ENCODE data around the gene KRTAP19-2. TPM values are rescaled to one million over a fixed set of nuclear protein-coding genes. Genes with fewer than 3 reads are reported as not detected.

The KRTAP19-2 gene
- total RNA-seq (2022; extraction: Qiagen RNA extraction; ENCODE audit: low read depth): not detected in 5 replicates

GRCh38 chr21:30487336-30487735 lies at the start of gene KRTAP19-2:
KRTAP19-2 (minus strand) TSS chr21:30487436; CDS start chr21:30487348, 88 bp downstream.

GRCh38 chr21:30502041-30502440 lies 14.8 kb upstream of the KRTAP19-2 start, which contains the start of gene KRTAP19-5:
KRTAP19-5 (minus strand) TSS chr21:30502141; CDS start chr21:30502090, 51 bp downstream.

GRCh38 chr21:30497065-30497464 lies 9.8 kb upstream of the KRTAP19-2 start, which contains the start of gene KRTAP19-4:
KRTAP19-4 (minus strand) TSS chr21:30497165; CDS start chr21:30497110, 55 bp downstream.

GRCh38 chr21:30491963-30492428 lies 4.8 kb upstream of the KRTAP19-2 start, which contains the start of gene KRTAP19-3:
KRTAP19-3 (minus strand) TSS chr21:30492013; CDS start chr21:30491957, 56 bp downstream.

GRCh38 chr21:30480145-30480544 lies 7.1 kb downstream of the KRTAP19-2 start, which contains the start of gene KRTAP19-1:
KRTAP19-1 (minus strand) TSS chr21:30480367; CDS start chr21:30480317, 50 bp downstream.

GRCh38 chr21:30439975-30440374 lies 47.3 kb downstream of the KRTAP19-2 start, which contains the start of gene KRTAP15-1:
KRTAP15-1 (plus strand) TSS chr21:30440275; CDS start chr21:30440328, 53 bp downstream.

Other genes starting within 250 kb of the KRTAP19-2 start
- not detected in 5 replicates for gene KRTAP24-1, start 204.5 kb downstream of the KRTAP19-2 start, total RNA-seq (2022; extraction: Qiagen RNA extraction; ENCODE audit: low read depth)
- not detected in 5 replicates for gene KRTAP25-1, start 197.9 kb downstream of the KRTAP19-2 start, total RNA-seq (2022; extraction: Qiagen RNA extraction; ENCODE audit: low read depth)
- gene KRTAP26-1, start 167.1 kb downstream of the KRTAP19-2 start, total RNA-seq (2022; extraction: Qiagen RNA extraction; ENCODE audit: low read depth): not detected in 5 replicates
- gene KRTAP27-1, start 149.7 kb downstream of the KRTAP19-2 start, total RNA-seq (2022; extraction: Qiagen RNA extraction; ENCODE audit: low read depth): not detected in 5 replicates
- not detected in 5 replicates for gene KRTAP23-1, start 138.8 kb downstream of the KRTAP19-2 start, total RNA-seq (2022; extraction: Qiagen RNA extraction; ENCODE audit: low read depth)
- not detected in 5 replicates for gene KRTAP13-2, start 115.2 kb downstream of the KRTAP19-2 start, total RNA-seq (2022; extraction: Qiagen RNA extraction; ENCODE audit: low read depth)
- gene KRTAP13-1, start 91.4 kb downstream of the KRTAP19-2 start, total RNA-seq (2022; extraction: Qiagen RNA extraction; ENCODE audit: low read depth): not detected in 5 replicates
- not detected in 5 replicates for gene KRTAP13-3, start 61.5 kb downstream of the KRTAP19-2 start, total RNA-seq (2022; extraction: Qiagen RNA extraction; ENCODE audit: low read depth)
- not detected in 5 replicates for gene KRTAP13-4, start 57.2 kb downstream of the KRTAP19-2 start, total RNA-seq (2022; extraction: Qiagen RNA extraction; ENCODE audit: low read depth)
- not detected in 5 replicates for gene KRTAP15-1, start 47.2 kb downstream of the KRTAP19-2 start, total RNA-seq (2022; extraction: Qiagen RNA extraction; ENCODE audit: low read depth)
- gene KRTAP19-1, start 7.1 kb downstream of the KRTAP19-2 start, total RNA-seq (2022; extraction: Qiagen RNA extraction; ENCODE audit: low read depth): not detected in 5 replicates
- not detected in 5 replicates for gene KRTAP19-3, start 4.6 kb upstream of the KRTAP19-2 start, total RNA-seq (2022; extraction: Qiagen RNA extraction; ENCODE audit: low read depth)
- not detected in 5 replicates for gene KRTAP19-4, start 9.7 kb upstream of the KRTAP19-2 start, total RNA-seq (2022; extraction: Qiagen RNA extraction; ENCODE audit: low read depth)
- not detected in 5 replicates for gene KRTAP19-5, start 14.7 kb upstream of the KRTAP19-2 start, total RNA-seq (2022; extraction: Qiagen RNA extraction; ENCODE audit: low read depth)
- not detected in 5 replicates for gene KRTAP19-6, start 54.4 kb upstream of the KRTAP19-2 start, total RNA-seq (2022; extraction: Qiagen RNA extraction; ENCODE audit: low read depth)
- gene KRTAP19-7, start 73.9 kb upstream of the KRTAP19-2 start, total RNA-seq (2022; extraction: Qiagen RNA extraction; ENCODE audit: low read depth): not detected in 5 replicates
- not detected in 5 replicates for gene KRTAP22-2, start 103.0 kb upstream of the KRTAP19-2 start, total RNA-seq (2022; extraction: Qiagen RNA extraction; ENCODE audit: low read depth)
- gene KRTAP6-3, start 105.0 kb upstream of the KRTAP19-2 start, total RNA-seq (2022; extraction: Qiagen RNA extraction; ENCODE audit: low read depth): not detected in 5 replicates
- gene KRTAP6-2, start 111.5 kb upstream of the KRTAP19-2 start, total RNA-seq (2022; extraction: Qiagen RNA extraction; ENCODE audit: low read depth): not detected in 5 replicates
- gene KRTAP22-1, start 113.7 kb upstream of the KRTAP19-2 start, total RNA-seq (2022; extraction: Qiagen RNA extraction; ENCODE audit: low read depth): not detected in 5 replicates
- gene KRTAP6-1, start 126.5 kb upstream of the KRTAP19-2 start, total RNA-seq (2022; extraction: Qiagen RNA extraction; ENCODE audit: low read depth): not detected in 5 replicates
- gene KRTAP20-1, start 129.0 kb upstream of the KRTAP19-2 start, total RNA-seq (2022; extraction: Qiagen RNA extraction; ENCODE audit: low read depth): not detected in 5 replicates
- gene KRTAP20-4, start 133.2 kb upstream of the KRTAP19-2 start, total RNA-seq (2022; extraction: Qiagen RNA extraction; ENCODE audit: low read depth): not detected in 5 replicates
- gene KRTAP20-2, start 147.8 kb upstream of the KRTAP19-2 start, total RNA-seq (2022; extraction: Qiagen RNA extraction; ENCODE audit: low read depth): not detected in 5 replicates
- gene KRTAP20-3, start 155.4 kb upstream of the KRTAP19-2 start, total RNA-seq (2022; extraction: Qiagen RNA extraction; ENCODE audit: low read depth): not detected in 5 replicates
- gene KRTAP21-3, start 231.3 kb upstream of the KRTAP19-2 start, total RNA-seq (2022; extraction: Qiagen RNA extraction; ENCODE audit: low read depth): not detected in 5 replicates

Measured in A549 treated with GW870086 at 1 μM for 4 hours (cell line).